Fibroblast of mammary gland (primary cell): ENCODE data around the gene PMS1.

ENCODE experiments used
- DNase-seq: peaks from one replicate; pipeline ENCODE4 v3.0.0-alpha.2; 2010; ENCODE audit warnings: low read depth
- H3K4me3 ChIP-seq: 2 replicates; pipeline ENCODE4 v1.5.1; 2011; ENCODE audit warnings: low read depth, mild to moderate bottlenecking, low read length, moderate library complexity; ENCODE audit not compliant: control insufficient read depth
- CTCF ChIP-seq: conservative IDR thresholded peaks from 2 replicates; pipeline ENCODE4 v1.5.1; 2011; ENCODE audit warnings: low read depth, low read length, inconsistent platforms; ENCODE audit not compliant: control insufficient read depth, insufficient read depth

The PMS1 gene

GRCh38 chr2:189803431-189803830 lies 19.2 kb downstream of the PMS1 start:
- no peak overlapping the region for H3K4me3 ChIP-seq
- no peak for DNase-seq
- no peak for TF ChIP-seq CTCF

GRCh38 chr2:189818249-189819038 lies 34.2 kb downstream of the PMS1 start:
- no peak overlapping the region for H3K4me3 ChIP-seq
- no peak for TF ChIP-seq CTCF
- DNase-seq: no peak

GRCh38 chr2:189819297-189819704 lies 35.1 kb downstream of the PMS1 start:
- TF ChIP-seq CTCF: no peak
- peak; percentile 88 for DNase-seq
- no peak overlapping the region for H3K4me3 ChIP-seq

- peak; percentile 61 for DNase-seq
- no peak for TF ChIP-seq CTCF
- H3K4me3 ChIP-seq: no peak overlapping the region
Measured at GRCh38 chr2:189821953-189822748, 37.9 kb downstream of the PMS1 start.

- no peak overlapping the region for H3K4me3 ChIP-seq
- TF ChIP-seq CTCF: no peak
- no peak for DNase-seq
Measured at GRCh38 chr2:189824694-189825396, 40.6 kb downstream of the PMS1 start.

- H3K4me3 ChIP-seq: no peak overlapping the region
- TF ChIP-seq CTCF: no peak
- DNase-seq: no peak
Measured at GRCh38 chr2:189826039-189826438, 41.8 kb downstream of the PMS1 start.
